EH (cell line): ENCODE measurements around the gene RNPEPL1.
A peak's percentile ranks its signal among the peaks of the same experiment; 100 is the strongest.

ENCODE experiments used
- DNase-seq: peaks from one replicate; pipeline ENCODE4 v3.0.0-alpha.2; 2015; ENCODE audit warnings: low read depth

Gene RNPEPL1

GRCh38 chr2:240565333-240566202 lies 2.7 kb upstream of the RNPEPL1 start:
- peak; percentile 87 for DNase-seq

GRCh38 chr2:240566203-240567136 lies 1.8 kb upstream of the RNPEPL1 start:
- peak; percentile 90 for DNase-seq

- no peak for DNase-seq
Measured at GRCh38 chr2:240567137-240567871, 980 bp upstream of the RNPEPL1 start.

- peak; percentile 66 for DNase-seq
Measured at GRCh38 chr2:240568678-240569522, 616 bp downstream of the RNPEPL1 start.

- DNase-seq = no peak
Measured at GRCh38 chr2:240569523-240569997, 1.3 kb downstream of the RNPEPL1 start.

- no peak for DNase-seq
Measured at GRCh38 chr2:240569998-240570530, 1.8 kb downstream of the RNPEPL1 start.

- DNase-seq = no peak
Measured at GRCh38 chr2:240570531-240571313, 2.4 kb downstream of the RNPEPL1 start.

- DNase-seq = no peak
Measured at GRCh38 chr2:240571314-240571973, 3.2 kb downstream of the RNPEPL1 start.

- no peak for DNase-seq
Measured at GRCh38 chr2:240572141-240573031, 4.1 kb downstream of the RNPEPL1 start.

GRCh38 chr2:240573071-240573515 lies 4.8 kb downstream of the RNPEPL1 start:
- DNase-seq = no peak

- DNase-seq = no peak
Measured at GRCh38 chr2:240573516-240574385, 5.5 kb downstream of the RNPEPL1 start.

GRCh38 chr2:240574386-240575100 lies 6.3 kb downstream of the RNPEPL1 start:
- no peak for DNase-seq

- no peak for DNase-seq
Measured at GRCh38 chr2:240575101-240575965, 7.0 kb downstream of the RNPEPL1 start.

- no peak for DNase-seq
Measured at GRCh38 chr2:240576036-240576435, 7.8 kb downstream of the RNPEPL1 start.

- no peak for DNase-seq
Measured at GRCh38 chr2:240576436-240577205, 8.3 kb downstream of the RNPEPL1 start.
